Stimulated activated CD8-positive, alpha-beta memory T cell treated with anti-CD3 and anti-CD28 coated beads, Interleukin-2, amount 100 ng/mL, for 48 hours (primary cell): ENCODE results near the gene CEACAM1.
A peak's percentile ranks its signal among the peaks of the same experiment; 100 is the strongest.
"Not testable (repeated sequence)": the region's sequence is repeated elsewhere in the genome, so short reads cannot be mapped to it uniquely, and the experiment has no call there.

ENCODE experiments used
- DNase-seq, 2 donors: peaks; one replicate each; pipeline ENCODE4 v3.0.0-alpha.2; 2020; ENCODE audit warnings: low read depth in 2 of 2

CEACAM1 gene

GRCh38 chr19:42548552-42548951 is 20.3 kb upstream of the CEACAM1 start:
- DNase-seq, result no peak

- no peak for DNase-seq
Measured at GRCh38 chr19:42547929-42548328, 19.6 kb upstream of the CEACAM1 start.

- DNase-seq, result no peak
Measured at GRCh38 chr19:42546831-42547500, 18.7 kb upstream of the CEACAM1 start.

GRCh38 chr19:42544146-42544545 is 15.9 kb upstream of the CEACAM1 start:
- no peak for DNase-seq

- DNase-seq, result no peak
Measured at GRCh38 chr19:42542791-42543190, 14.5 kb upstream of the CEACAM1 start.

- DNase-seq, result no peak
Measured at GRCh38 chr19:42540071-42540553, 11.8 kb upstream of the CEACAM1 start.

- no peak for DNase-seq
Measured at GRCh38 chr19:42538841-42539709, 10.8 kb upstream of the CEACAM1 start.

- DNase-seq, result not testable (repeated sequence)
Measured at GRCh38 chr19:42535276-42535675, 7.0 kb upstream of the CEACAM1 start.

GRCh38 chr19:42534391-42534790 is 6.1 kb upstream of the CEACAM1 start:
- no peak for DNase-seq

GRCh38 chr19:42532891-42533290 is 4.6 kb upstream of the CEACAM1 start:
- no peak for DNase-seq

- no peak for DNase-seq
Measured at GRCh38 chr19:42531313-42531712, 3.0 kb upstream of the CEACAM1 start.

- peak; percentile 39 to 49 for DNase-seq
Measured at GRCh38 chr19:42529248-42529764, 1.0 kb upstream of the CEACAM1 start.

GRCh38 chr19:42524943-42525342 is 3.3 kb downstream of the CEACAM1 start:
- no peak for DNase-seq

- DNase-seq, result no peak
Measured at GRCh38 chr19:42524250-42524649, 4.0 kb downstream of the CEACAM1 start.

- DNase-seq, result not testable (repeated sequence)
Measured at GRCh38 chr19:42522262-42522661, 6.0 kb downstream of the CEACAM1 start.

GRCh38 chr19:42521346-42522030 is 6.8 kb downstream of the CEACAM1 start:
- DNase-seq, result no peak

GRCh38 chr19:42519108-42519507 is 9.2 kb downstream of the CEACAM1 start:
- no peak for DNase-seq

- no peak for DNase-seq
Measured at GRCh38 chr19:42516771-42517170, 11.5 kb downstream of the CEACAM1 start.

- DNase-seq, result no peak
Measured at GRCh38 chr19:42515241-42515832, 12.9 kb downstream of the CEACAM1 start.

GRCh38 chr19:42514449-42514848 is 13.8 kb downstream of the CEACAM1 start:
- DNase-seq, result no peak

GRCh38 chr19:42512743-42513304 is 15.5 kb downstream of the CEACAM1 start:
- no peak for DNase-seq
